H54 (cell line): ENCODE results near the gene NLGN2.

Experiments
- DNase-seq: peaks from one replicate; pipeline ENCODE4 v3.0.0; 2011; ENCODE audit warnings: low spot score, mixed read lengths; ENCODE audit not compliant: insufficient read length
- FAIRE-seq: peaks from 3 replicates; lab custom pipeline; 2011; peaks lifted over from hg19 to GRCh38; lab: Jason Lieb, UNC
- POLR2A ChIP-seq: IDR thresholded peaks from 2 replicates; pipeline ENCODE4 v1.6.1; 2011; ENCODE audit warnings: low read depth, mild to moderate bottlenecking, low read length

NLGN2 gene

DNA sequence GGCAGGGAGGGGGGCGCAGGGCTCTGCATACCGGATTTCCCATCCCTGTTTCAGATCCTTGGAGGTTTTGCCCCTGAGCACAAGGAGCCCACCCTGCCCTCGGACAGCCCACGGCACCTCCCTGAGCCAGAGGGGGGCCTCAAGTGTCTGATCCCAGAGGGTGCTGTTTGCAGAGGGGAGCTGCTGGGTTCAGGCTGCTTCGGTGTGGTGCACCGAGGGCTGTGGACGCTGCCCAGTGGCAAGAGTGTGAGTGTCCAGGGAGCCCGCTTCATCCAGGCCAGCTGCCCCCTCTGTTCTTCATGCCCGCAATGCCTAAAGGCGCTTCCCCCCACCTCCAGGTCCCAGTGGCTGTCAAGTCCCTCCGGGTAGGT, 24.3 kb upstream of the NLGN2 start:
- DNase-seq, result no peak
- TF ChIP-seq POLR2A, result no peak
- FAIRE-seq, result no peak

DNA sequence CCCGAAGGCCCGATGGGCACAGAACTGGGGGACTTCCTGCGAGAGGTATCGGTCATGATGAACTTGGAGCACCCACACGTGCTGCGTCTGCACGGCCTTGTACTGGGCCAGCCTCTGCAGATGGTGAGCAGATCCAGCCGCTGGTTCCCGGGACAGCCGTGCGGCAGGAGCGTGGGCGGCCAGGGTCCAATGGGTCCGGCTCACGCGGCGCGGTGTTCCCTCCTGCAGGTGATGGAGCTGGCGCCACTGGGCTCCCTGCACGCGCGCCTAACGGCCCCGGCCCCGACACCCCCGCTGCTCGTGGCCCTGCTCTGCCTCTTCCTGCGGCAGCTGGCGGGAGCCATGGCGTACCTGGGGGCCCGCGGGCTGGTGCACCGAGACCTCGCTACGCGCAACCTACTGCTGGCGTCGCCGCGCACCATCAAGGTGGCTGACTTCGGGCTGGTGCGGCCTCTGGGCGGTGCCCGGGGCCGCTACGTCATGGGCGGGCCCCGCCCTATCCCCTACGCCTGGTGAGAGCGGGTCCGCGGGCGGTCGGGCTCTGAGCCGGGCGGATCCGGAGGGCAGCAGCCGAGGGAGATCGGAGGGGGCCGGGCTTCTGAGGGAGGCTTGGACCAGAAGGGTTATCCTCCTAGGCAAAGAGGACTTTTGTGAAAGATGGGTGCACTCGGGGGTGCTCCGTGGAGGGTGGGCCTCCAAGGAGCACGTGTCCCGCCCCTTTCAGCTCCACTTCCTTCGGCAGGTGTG, 23.7 kb upstream of the NLGN2 start:
- no peak for TF ChIP-seq POLR2A
- no peak for DNase-seq

DNA sequence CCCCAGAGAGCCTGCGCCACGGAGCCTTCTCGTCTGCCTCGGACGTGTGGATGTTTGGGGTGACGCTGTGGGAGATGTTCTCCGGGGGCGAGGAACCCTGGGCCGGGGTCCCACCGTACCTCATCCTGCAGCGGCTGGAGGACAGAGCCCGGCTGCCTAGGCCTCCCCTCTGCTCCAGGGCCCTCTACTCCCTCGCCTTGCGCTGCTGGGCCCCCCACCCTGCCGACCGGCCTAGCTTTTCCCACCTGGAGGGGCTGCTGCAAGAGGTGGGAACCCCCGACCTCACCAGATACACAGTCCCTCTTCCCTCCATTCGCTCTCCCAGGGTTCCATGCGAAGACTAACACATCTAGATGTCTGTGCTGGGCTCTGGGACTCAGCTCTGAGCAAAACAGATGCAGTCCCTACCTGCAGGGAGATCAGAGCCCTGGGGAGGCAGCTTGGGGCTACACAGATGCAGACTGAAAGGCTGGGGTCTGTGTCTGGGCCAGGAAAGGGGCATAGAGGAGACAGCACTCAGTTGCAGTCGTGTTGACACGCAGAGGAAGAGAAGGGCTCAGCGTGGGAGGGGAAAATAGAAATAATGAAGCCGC, 23.1 kb upstream of the NLGN2 start:
- FAIRE-seq (no peak), DNase-seq (no peak)
- TF ChIP-seq POLR2A, result no peak

More for the DNA sequence above, 23.7 kb upstream of the NLGN2 start:
- no peak for FAIRE-seq

DNA sequence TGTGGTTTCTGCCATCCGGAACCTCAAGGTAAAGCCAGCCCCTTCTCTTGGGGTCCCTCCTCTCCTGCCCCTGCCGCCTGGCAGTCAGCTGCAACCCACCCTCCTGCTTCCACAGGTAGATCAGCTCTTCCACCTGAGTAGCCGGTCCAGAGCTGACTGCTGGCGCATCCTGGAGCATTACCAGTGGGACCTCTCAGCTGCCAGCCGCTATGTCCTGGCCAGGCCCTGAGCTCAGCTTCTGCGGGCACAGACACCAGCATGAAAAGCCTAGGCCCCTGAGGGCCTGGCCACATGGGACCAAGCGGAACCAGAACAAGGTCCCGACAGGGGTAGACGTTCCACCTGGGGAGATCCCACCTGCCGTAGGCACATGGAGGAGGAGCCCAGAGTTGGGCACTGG, 18.8 kb upstream of the NLGN2 start:
- no peak for DNase-seq
- FAIRE-seq, result no peak
- TF ChIP-seq POLR2A, result no peak

DNA sequence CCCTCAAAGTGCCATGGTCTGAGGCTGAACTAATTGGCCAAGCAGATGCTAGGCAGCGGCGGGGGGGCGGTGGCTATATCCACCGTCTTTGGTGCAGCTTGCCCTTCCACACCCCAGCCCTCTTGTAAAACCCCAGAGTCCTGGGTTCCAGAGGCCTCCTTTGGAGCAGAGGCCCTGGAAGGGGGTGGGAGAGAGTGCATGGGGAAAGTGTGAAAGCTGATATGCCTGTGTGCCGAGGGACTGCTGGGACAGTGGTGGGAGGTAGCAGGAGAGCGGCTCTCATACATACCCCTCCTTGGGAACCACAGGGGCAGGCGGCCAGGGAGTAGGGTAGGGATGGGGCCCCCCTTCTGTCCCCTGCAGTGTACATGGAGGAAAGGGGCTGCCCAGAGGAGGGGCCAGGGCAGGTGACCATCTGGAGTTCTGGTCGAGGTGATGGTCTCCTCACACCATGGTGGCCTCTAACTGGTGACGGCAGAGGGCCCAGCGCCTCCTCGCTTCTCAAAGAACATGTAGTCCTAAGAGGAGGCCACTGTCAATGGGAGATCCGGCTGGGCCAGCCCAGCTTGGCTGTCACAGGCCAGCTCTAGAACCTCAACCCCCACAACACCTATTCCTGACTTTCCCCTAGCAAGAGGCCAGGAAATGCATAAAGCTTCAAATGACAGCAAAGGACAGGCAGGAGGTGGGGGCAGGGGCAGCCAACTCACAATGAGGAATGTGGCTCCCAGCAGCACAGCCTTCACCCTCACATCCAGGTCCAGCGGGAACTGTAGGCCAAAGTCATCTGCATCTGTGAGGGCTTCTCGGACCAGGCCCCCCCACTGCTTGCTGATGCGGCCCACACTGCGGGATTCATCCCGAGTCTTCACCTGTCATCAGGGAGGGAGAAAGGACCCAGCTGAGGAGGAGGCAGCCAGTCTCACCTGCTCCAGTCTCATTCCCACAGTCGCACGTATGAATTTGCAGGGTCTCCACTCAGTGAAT, 17.4 kb upstream of the NLGN2 start:
- FAIRE-seq, result no peak

DNA sequence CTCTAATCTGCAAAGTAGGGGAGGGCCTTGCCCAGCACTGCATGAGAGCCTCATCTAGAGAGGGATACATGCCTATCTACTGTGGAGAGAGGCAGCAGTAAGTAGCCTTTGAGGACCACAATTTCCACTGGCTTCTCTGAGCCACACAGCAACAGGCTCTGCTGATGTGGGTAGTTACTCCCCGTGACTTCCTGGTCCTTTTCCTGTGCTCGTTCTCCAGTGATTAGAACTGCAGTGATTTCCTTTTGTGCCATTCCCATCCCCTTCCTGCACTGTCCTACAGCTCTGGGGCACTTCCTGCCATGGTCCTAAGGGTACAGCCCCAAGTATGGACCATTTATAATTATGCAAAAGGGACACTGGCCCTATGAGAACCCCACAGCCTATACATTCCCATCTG, 16.3 kb upstream of the NLGN2 start:
- no peak for TF ChIP-seq POLR2A
- DNase-seq (no peak), FAIRE-seq (no peak)

More for the DNA sequence above, 17.4 kb upstream of the NLGN2 start:
- TF ChIP-seq POLR2A, result no peak
- no peak for DNase-seq

DNA sequence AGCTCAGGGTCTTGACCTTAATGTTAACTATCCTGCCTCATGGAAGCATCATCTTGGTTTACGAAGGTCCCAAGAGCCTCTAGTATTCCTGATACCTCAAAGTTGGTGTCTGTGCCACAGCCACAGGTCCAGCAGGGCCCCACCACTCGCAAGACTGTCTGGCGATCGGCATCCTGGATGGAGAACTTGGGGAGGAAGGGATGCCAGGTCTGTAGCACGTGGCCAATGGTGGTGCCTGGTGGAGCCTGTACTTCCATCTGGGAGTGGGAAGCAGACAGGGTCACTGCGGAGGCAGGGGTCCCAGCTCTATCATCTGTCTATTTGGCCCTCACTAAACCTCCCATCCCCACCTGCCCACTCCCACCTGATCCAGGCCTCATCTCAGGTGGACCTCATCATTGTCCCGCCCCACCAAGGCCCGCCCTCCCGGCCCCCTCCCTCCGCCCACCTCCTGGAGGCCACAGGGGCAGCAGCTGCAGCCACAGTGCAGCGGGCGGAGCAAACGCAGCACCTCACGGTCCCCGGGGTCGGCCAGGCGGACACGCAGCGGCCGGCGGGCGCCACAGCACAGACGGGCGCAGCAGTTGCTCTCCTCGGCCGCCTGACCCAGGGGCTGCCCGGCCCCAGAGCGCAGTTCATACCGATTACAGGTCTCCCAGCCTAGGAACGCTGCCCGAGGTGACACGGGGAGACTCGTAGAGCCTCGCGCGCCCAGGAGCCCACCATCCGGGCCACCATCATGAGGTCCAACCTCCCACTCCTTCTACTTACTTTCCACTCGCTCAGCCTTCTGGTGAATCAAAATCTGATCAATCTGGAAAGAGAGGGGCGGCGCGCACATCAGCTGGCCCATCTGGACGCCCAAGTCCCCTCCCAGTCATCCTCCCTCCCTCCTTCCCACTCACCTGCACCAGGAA, 14.7 kb upstream of the NLGN2 start:
- FAIRE-seq (no peak), DNase-seq (no peak)
- TF ChIP-seq POLR2A, result no peak

DNA sequence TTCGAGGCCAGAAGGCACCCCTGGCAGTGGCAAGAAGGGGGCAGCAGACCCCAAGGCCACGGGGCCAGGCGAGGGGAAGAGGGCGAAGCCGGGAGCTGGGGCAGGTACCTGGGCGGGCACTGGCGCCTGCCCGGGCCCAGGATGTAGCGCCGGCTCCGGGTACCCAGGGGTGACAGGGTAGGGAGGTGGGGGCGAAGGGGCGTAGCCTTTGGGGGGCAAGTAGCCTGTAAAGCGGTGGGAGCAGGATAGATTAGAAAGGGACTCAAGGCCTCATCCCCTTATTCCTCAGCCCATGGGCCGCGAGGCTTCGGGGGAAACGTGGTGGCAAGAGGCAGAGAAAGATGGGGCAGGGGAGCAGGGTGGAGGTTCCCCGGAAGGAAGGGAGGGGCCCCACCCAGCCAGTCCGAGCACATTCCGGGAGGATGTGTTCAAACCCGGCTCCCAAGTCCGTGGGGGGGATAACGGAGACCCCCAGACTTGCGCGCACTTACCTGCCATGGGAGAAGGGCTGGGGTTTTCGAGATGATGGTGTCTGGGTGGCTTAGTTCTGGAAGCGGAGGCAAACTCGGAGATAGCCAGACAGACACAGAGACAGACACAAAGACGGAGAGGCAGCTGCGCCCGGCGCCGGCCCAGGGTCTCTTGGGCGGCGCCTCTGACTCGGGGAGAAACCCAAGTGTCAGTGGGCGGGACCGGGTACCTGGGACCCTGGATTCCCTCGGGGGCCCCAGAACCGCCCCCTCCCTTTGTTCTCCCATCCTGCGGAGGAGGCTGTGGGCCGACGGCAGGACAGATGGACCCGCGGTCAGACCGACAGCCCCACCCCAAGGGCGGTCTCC, 13.8 kb upstream of the NLGN2 start:
- FAIRE-seq, result no peak
- TF ChIP-seq POLR2A, result no peak; the same call in 1 of the 2 replicates
- no peak for DNase-seq

DNA sequence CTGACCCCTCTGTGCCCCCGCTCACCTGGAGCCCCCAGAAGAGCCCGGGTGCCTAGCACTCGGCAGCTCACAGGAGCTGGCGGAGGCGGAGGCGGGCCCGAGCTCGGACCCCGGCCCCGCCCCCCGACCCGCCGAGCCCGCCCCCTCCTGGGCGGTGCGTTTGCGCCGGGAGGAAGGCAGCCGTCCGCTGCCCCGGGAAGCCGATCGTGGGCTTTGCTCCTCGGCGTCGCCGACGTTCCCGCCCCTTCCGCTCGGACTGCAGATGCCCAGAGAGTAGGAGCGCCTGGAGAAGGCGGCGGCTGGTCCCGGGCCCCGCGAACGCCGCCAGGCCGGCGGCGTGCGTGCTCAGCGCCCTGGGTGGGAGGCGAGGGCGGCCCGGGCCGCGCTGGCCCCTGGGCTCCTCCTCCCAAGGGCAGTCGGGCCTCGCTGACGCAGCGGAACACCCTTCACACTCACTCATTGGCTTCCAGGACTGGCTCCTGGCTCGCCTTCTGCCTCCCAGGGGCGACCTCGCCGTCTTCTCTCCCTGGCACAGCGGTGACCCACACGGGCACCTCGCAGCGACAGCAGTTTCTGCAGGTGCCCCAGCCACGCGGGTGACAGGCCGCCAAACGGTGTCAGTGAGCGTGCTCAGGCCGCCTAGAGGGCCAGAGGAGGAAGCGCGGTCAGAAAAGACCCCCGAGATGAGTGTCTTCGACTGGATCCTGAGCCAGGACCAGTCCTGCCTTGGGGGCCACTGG, 13.0 kb upstream of the NLGN2 start, which contains the start of gene PLSCR3:
Gene PLSCR3, minus strand, starts transcription at position 74 of the 740 bp plus-strand sequence. CDS start 415 bp downstream, outside the sequence.
- TF ChIP-seq POLR2A, result peak; percentile 46
- FAIRE-seq, result no peak
- DNase-seq, result peak; percentile 93

DNA sequence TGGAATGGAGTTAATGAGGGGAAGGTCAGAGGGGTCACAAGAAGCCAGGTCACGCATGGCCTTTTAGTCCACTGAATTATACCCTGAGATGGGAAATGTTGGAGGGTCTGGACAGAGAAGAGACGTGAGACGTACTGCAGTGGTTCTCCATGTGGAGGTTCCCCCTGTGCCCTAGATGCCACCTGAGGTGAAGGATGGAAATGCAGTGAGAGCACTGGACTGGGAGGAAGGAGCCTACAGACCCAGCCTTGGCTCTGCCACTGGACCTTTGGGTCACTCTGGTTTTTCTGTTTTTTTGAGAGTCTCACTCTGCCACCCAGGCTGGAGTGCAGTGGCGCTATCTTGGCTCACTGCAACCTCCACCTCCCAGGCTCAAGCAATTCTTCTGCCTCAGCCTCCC, 11.5 kb upstream of the NLGN2 start:
- FAIRE-seq (no peak), DNase-seq (no peak)

DNA sequence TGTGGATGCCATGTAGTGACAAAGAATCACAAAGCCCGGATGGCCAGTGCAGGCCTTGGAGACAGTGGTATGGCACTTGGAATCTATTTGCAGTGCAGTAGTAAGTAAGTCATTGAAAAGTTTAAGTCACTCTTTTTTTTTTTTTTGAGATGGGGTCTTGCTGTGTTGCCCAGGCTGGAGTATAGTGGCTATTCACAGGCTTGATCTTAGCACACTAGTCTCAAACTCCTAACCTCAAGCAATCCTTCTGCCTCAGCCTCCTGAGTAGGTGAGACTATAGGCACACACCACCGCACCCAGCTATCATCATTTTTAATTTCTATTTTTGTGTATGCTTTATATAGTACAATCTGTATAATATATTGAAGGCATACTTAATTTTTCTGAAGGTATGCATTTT, 9.0 kb upstream of the NLGN2 start:
- DNase-seq (no peak), FAIRE-seq (no peak)
- TF ChIP-seq POLR2A, result no peak

More for the DNA sequence above, 11.5 kb upstream of the NLGN2 start:
- no peak for TF ChIP-seq POLR2A
